ENCODE results near the gene ALX4. TPM values are rescaled to one million over a fixed set of nuclear protein-coding genes. Genes with fewer than 3 reads are reported as not detected.

The ALX4 gene
- total and polyA plus RNA-seq, 9 of the 15 experiments (the other 6 are each of a cell fraction or from before 2014, with no cell fraction given), result 0.07 to 1.2 (median 0.33) TPM

- H3K9me1 ChIP-seq (ENCODE audit: control insufficient read depth, insufficient read depth, low read length), result no peaks in the 10 kb centered on the region
- no peaks in the 10 kb centered on the region for H3K9me3 ChIP-seq (replicated peaks; ENCODE audit: control insufficient read depth, insufficient read depth, low read depth, low read length)
- H3K27me3 ChIP-seq (ENCODE audit: control insufficient read depth in 2 of 2, insufficient read depth in 2 of 2, low read length in 2 of 2), result no peaks in the 10 kb centered on the region
- BruUV-seq (replicated peaks), result no TSS peak
- H3K9ac ChIP-seq (ENCODE audit: insufficient read depth in 1 of 2, low read depth in 2 of 2, low read length in 2 of 2), result peak overlapping the region in 1 of 2 experiments; percentile 73; a peak in 1 of 4 replicates
- in situ Hi-C loops (cut with MboI) (no loop called here), intact Hi-C loops (cut with micrococcal nuclease) (no loop called here)
- peaks cover 7 to 8% of the 10 kb centered on the region in 2 experiments; a peak in 4 of 5 replicates for H3K4me1 ChIP-seq (replicated peaks in 1 of 2; ENCODE audit: control insufficient read depth in 2 of 2, insufficient read depth in 2 of 2, low read length in 2 of 2)
- FAIRE-seq (no peak), DNase-seq (ENCODE audit: extremely low read depth in 1 of 4, low spot score in 3 of 4) (no peak), ATAC-seq (no peak)
- no peak overlapping the region for H2AFZ ChIP-seq (ENCODE audit: low read depth, low read length)
- no peaks in the 10 kb centered on the region for H3K79me2 ChIP-seq (ENCODE audit: control insufficient read depth, insufficient read depth, low read length)
- H4K20me1 ChIP-seq (replicated peaks; ENCODE audit: control insufficient read depth, insufficient read depth, low read length), result no peaks in the 10 kb centered on the region
- no peak overlapping the region for H3K27ac ChIP-seq (ENCODE audit: extremely low read depth, low read depth, low read length)
- ChIA-PET CTCF (ENCODE audit: low intra/inter-chr PET ratio) (no interaction called here), POLR2A (interaction anchor here (0.8 kb wide), 1 partner anchor 30 kb away, joined by 3 read pairs; no protein-coding TSS in a partner anchor)
- 63% methylated on average over 5 of the region's 5 CpGs for WGBS (ENCODE audit: insufficient coverage, low coverage, missing lambda C conversion rate)
- H3K36me3 ChIP-seq (ENCODE audit: control insufficient read depth, insufficient read depth, low read length), result no peaks in the 10 kb centered on the region
- peak overlapping the region; percentile 12; the same call in 1 of the 2 replicates for H3K4me2 ChIP-seq (ENCODE audit: insufficient read depth, low read length)
- no peak overlapping the region for H3K4me3 ChIP-seq
- no peak for TF ChIP-seq FOXP1 (CRISPR knock-in tag; IDR thresholded peaks at IDR 0.05)
- TF ChIP-seq NCOA1 (IDR thresholded peaks at IDR 0.05; ENCODE audit: low read depth), result no peak
- TF ChIP-seq ZNF79 (CRISPR knock-in tag; IDR thresholded peaks at IDR 0.05; ENCODE audit: low read depth), result no peak
- no peak for TF ChIP-seq CREB1 (IDR thresholded peaks at IDR 0.05)
- no peak for TF ChIP-seq CREB1 (CRISPR knock-in tag; IDR thresholded peaks at IDR 0.05)
These were observed 37.6 kb upstream of the ALX4 start for GRCh38 chr11:44347538-44347937.

GRCh38 chr11:44346983-44347382 lies 37.0 kb upstream of the ALX4 start:
- FAIRE-seq (no peak), ATAC-seq (no peak), DNase-seq (ENCODE audit: extremely low read depth in 1 of 4, low spot score in 3 of 4) (no peak)
- no peaks in the 10 kb centered on the region for H4K20me1 ChIP-seq (replicated peaks; ENCODE audit: control insufficient read depth, insufficient read depth, low read length)
- intact Hi-C loops (cut with micrococcal nuclease) (no loop called here), in situ Hi-C loops (cut with MboI) (no loop called here)
- peak overlapping the region; percentile 58; the same call in 1 of the 2 replicates for H2AFZ ChIP-seq (ENCODE audit: low read depth, low read length)
- H3K79me2 ChIP-seq (ENCODE audit: control insufficient read depth, insufficient read depth, low read length), result no peaks in the 10 kb centered on the region
- H3K4me3 ChIP-seq, result no peak overlapping the region
- H3K27me3 ChIP-seq (ENCODE audit: control insufficient read depth in 2 of 2, insufficient read depth in 2 of 2, low read length in 2 of 2), result no peaks in the 10 kb centered on the region
- no peaks in the 10 kb centered on the region for H3K9me1 ChIP-seq (ENCODE audit: control insufficient read depth, insufficient read depth, low read length)
- H3K9ac ChIP-seq (ENCODE audit: insufficient read depth in 1 of 2, low read depth in 2 of 2, low read length in 2 of 2), result peak overlapping the region in 1 of 2 experiments; percentile 73; a peak in 1 of 4 replicates
- ChIA-PET POLR2A (interaction anchor here (0.7 to 0.8 kb wide), 2 partner anchors 27 to 31 kb away, joined by 3 to 4 read pairs; no protein-coding TSS in a partner anchor), CTCF (ENCODE audit: low intra/inter-chr PET ratio) (no interaction called here)
- H3K9me3 ChIP-seq (replicated peaks; ENCODE audit: control insufficient read depth, insufficient read depth, low read depth, low read length), result no peaks in the 10 kb centered on the region
- peak overlapping the region; percentile 12; the same call in 1 of the 2 replicates for H3K4me2 ChIP-seq (ENCODE audit: insufficient read depth, low read length)
- H3K27ac ChIP-seq (ENCODE audit: extremely low read depth, low read depth, low read length), result no peak overlapping the region
- no TSS peak for BruUV-seq (replicated peaks)
- WGBS (ENCODE audit: insufficient coverage, low coverage, missing lambda C conversion rate), result 14% methylated on average over 6 of the region's 6 CpGs
- H3K4me1 ChIP-seq (replicated peaks in 1 of 2; ENCODE audit: control insufficient read depth in 2 of 2, insufficient read depth in 2 of 2, low read length in 2 of 2), result peaks cover 7 to 8% of the 10 kb centered on the region in 2 experiments; a peak in 4 of 5 replicates
- no peaks in the 10 kb centered on the region for H3K36me3 ChIP-seq (ENCODE audit: control insufficient read depth, insufficient read depth, low read length)
- TF ChIP-seq CAMTA2 (CRISPR knock-in tag; conservative IDR thresholded peaks at IDR 0.05), result no peak
- no peak for TF ChIP-seq CCNT2 (IDR thresholded peaks at IDR 0.05; ENCODE audit: borderline replicate concordance, extremely low read depth, insufficient read length, low read depth, low read length)
- no peak for TF ChIP-seq HES1 (IDR thresholded peaks at IDR 0.05; ENCODE audit: low read depth)
- no peak for TF ChIP-seq NCOA1 (IDR thresholded peaks at IDR 0.05; ENCODE audit: low read depth)
- no peak for TF ChIP-seq ZNF830 (CRISPR knock-in tag; IDR thresholded peaks at IDR 0.05)
- no peak for TF ChIP-seq PHF21A (IDR thresholded peaks at IDR 0.05; ENCODE audit: borderline replicate concordance, low read depth)
- no peak for TF ChIP-seq C11orf30 (IDR thresholded peaks at IDR 0.05; ENCODE audit: low read depth)
